WTC11 (cell line): ENCODE results near the gene PROZ.

Experiments
- AFF4 ChIP-seq: sonication (generic); formaldehyde crosslinking; IDR thresholded peaks from 2 replicates; pipeline ENCODE4 v1.8.1; 2023; ENCODE audit warnings: mild to moderate bottlenecking, missing genetic modification reagents, borderline replicate concordance
- ATF2 ChIP-seq: sonication (generic); formaldehyde crosslinking; IDR thresholded peaks from 2 replicates; pipeline ENCODE4 v1.8.1; 2022; ENCODE audit warnings: low read depth, missing genetic modification reagents, borderline replicate concordance
- CTCF ChIP-seq: fragments of 200-600 bp; IDR thresholded peaks from 2 replicates; pipeline ENCODE4 v1.8.0; 2022; ENCODE audit warnings: antibody characterized with exemption
- E2F1 ChIP-seq: sonication (generic); formaldehyde crosslinking; IDR thresholded peaks from 2 replicates; pipeline ENCODE4 v1.8.0; 2022; ENCODE audit warnings: mild to moderate bottlenecking, missing genetic modification reagents
- IRF1 ChIP-seq: sonication (generic); formaldehyde crosslinking; IDR thresholded peaks from 2 replicates; pipeline ENCODE4 v1.8.0; 2023; ENCODE audit warnings: missing genetic modification reagents
- IRF2 ChIP-seq: sonication (generic); formaldehyde crosslinking; IDR thresholded peaks from 2 replicates; pipeline ENCODE4 v1.8.0; 2022; ENCODE audit warnings: low read depth, missing genetic modification reagents, borderline replicate concordance
- PREB ChIP-seq: sonication (generic); formaldehyde crosslinking; IDR thresholded peaks from 2 replicates; pipeline ENCODE4 v1.8.1; 2022; ENCODE audit warnings: mild to moderate bottlenecking, missing genetic modification reagents, moderate library complexity, borderline replicate concordance

- TF ChIP-seq IRF1 (CRISPR knock-in tag) = no peak
- TF ChIP-seq AFF4 (CRISPR knock-in tag) = no peak
- TF ChIP-seq PREB = no peak
- TF ChIP-seq CTCF = no peak
- TF ChIP-seq E2F1 = no peak
- TF ChIP-seq ATF2 (CRISPR knock-in tag) = no peak
- no peak for TF ChIP-seq IRF2
Observed at GRCh38 chr13:113142876-113143275, 15.6 kb upstream of the PROZ start.
